Stimulated activated CD8-positive, alpha-beta memory T cell treated with anti-CD3 and anti-CD28 coated beads, Interleukin-4, amount 100 ng/mL, for 1 hour (primary cell): ENCODE data around the gene ZNF471.

ENCODE experiments used
- DNase-seq, 2 donors: peaks; one replicate each; pipeline ENCODE4 v3.0.0-alpha.2; 2020; ENCODE audit warnings: low read depth in 2 of 2, low spot score in 1 of 2

ZNF471 gene

DNA sequence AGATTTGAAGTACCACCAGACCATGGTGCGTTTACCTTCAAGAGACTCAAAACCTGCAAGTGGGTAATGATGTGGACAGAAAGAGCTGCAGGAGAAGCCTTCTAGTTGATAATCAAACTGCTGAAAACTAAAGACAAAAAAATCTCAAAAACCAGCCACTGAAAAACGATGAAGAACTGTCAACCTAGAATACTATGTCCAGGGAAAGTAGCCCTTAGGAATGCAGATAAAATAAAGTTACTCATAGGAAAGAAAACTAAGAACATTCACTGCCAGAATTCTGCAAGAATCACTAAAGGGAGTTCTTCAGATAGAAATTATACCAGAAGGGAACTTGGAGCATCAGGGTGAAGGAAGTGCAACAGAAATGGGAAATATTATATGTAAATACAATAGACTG, 64.9 kb downstream of the ZNF471 start:
- DNase-seq: no peak

DNA sequence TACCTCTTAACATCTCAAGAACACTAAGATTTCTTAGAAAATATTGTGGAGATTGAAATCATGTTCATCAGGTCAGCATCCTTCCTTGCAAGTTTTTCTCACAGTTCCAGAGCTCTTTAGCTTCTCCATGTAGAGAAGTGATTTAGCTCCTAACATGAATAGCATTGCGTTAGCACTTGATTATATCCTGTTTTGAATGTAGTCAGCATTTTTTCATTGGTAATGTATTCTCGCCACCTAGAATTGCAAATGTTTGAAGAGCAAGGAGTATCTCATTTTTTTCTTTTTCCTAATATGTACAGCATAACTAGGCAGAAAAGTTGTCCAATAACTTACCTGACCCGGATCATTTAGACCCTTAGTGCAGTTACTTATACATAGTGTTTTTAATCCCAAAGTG, 66.3 kb downstream of the ZNF471 start:
- no peak for DNase-seq

DNA sequence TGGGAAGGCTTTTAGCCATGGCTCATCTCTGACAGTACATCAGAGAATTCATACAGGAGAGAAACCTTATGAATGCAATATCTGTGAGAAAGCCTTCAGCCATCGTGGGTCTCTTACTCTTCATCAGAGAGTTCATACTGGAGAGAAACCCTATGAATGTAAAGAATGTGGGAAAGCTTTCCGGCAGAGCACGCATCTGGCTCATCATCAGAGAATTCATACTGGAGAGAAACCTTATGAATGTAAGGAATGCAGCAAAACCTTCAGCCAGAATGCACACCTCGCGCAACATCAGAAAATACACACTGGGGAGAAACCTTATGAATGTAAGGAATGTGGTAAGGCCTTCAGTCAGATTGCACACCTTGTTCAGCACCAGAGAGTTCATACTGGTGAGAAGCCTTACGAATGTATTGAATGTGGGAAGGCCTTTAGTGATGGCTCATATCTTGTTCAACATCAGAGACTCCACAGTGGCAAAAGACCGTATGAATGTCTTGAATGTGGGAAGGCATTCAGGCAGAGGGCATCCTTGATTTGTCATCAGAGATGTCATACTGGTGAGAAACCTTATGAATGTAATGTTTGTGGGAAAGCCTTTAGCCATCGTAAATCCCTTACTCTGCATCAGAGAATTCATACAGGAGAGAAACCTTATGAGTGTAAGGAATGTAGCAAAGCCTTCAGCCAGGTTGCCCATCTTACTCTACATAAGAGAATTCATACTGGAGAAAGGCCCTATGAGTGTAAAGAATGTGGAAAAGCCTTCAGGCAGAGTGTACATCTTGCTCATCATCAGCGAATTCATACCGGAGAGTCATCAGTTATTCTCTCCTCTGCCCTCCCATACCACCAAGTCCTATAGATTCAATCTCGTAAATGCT, 70.3 kb downstream of the ZNF471 start:
- no peak for DNase-seq
